DMS53 (cell line): Measurements from ENCODE around the gene WDR72.

ENCODE experiments used
- DNase-seq: peaks from one replicate; lab custom pipeline; 2025; lab: John Stamatoyannopoulos, UW

Gene WDR72

GRCh38 chr15:53709821-53710220 lies 49.6 kb downstream of the WDR72 start:
- DNase-seq: no peak

- DNase-seq: no peak
These were observed 64.1 kb downstream of the WDR72 start for GRCh38 chr15:53695365-53695764.

GRCh38 chr15:53694476-53694874 lies 65.0 kb downstream of the WDR72 start:
- DNase-seq: peak; percentile 37

- DNase-seq: peak; percentile 67
These were observed 65.6 kb downstream of the WDR72 start for GRCh38 chr15:53693729-53694475.

- DNase-seq: peak; percentile 3
These were observed 75.3 kb downstream of the WDR72 start for GRCh38 chr15:53684162-53684561.

GRCh38 chr15:53681056-53681455 lies 78.4 kb downstream of the WDR72 start:
- DNase-seq: no peak

- peak; percentile 30 for DNase-seq
These were observed 83.6 kb downstream of the WDR72 start for GRCh38 chr15:53675832-53676231.

GRCh38 chr15:53671545-53671944 lies 87.9 kb downstream of the WDR72 start:
- no peak for DNase-seq

- DNase-seq: no peak
These were observed 88.8 kb downstream of the WDR72 start for GRCh38 chr15:53670701-53671100.

GRCh38 chr15:53665930-53666329 lies 93.5 kb downstream of the WDR72 start:
- peak; percentile 11 for DNase-seq

GRCh38 chr15:53658827-53659555 lies 100.5 kb downstream of the WDR72 start:
- DNase-seq: peak; percentile 93

GRCh38 chr15:53658255-53658654 lies 101.2 kb downstream of the WDR72 start:
- peak; percentile 68 for DNase-seq

GRCh38 chr15:53648934-53649333 lies 110.5 kb downstream of the WDR72 start:
- no peak for DNase-seq

GRCh38 chr15:53644660-53645059 lies 114.8 kb downstream of the WDR72 start:
- no peak for DNase-seq

- no peak for DNase-seq
These were observed 124.9 kb downstream of the WDR72 start for GRCh38 chr15:53634517-53635106.

GRCh38 chr15:53627279-53627678 lies 132.2 kb downstream of the WDR72 start:
- no peak for DNase-seq

- no peak for DNase-seq
These were observed 133.3 kb downstream of the WDR72 start for GRCh38 chr15:53625962-53626845.

GRCh38 chr15:53625260-53625659 lies 134.2 kb downstream of the WDR72 start:
- no peak for DNase-seq

- DNase-seq: no peak
These were observed 141.0 kb downstream of the WDR72 start for GRCh38 chr15:53618461-53618860.

GRCh38 chr15:53611145-53611920 lies 148.1 kb downstream of the WDR72 start:
- DNase-seq: peak; percentile 42

- no peak for DNase-seq
These were observed 168.4 kb downstream of the WDR72 start for GRCh38 chr15:53591041-53591440.
